Lung (tissue), 12 donors: ENCODE measurements around the gene PARVG. TPM values are rescaled to one million over a fixed set of nuclear protein-coding genes. Genes with fewer than 3 reads are reported as not detected.

Source experiments
- ATAC-seq: fragments of 200-7000 bp; cut with Tn5 transposase; one replicate; pipeline ENCODE4 v1.9.1; 2020; ENCODE audit warnings: moderate number of reproducible peaks; ENCODE audit not compliant: insufficient read depth, low FRiP score
- DNase-seq, 3 donors: peaks; one replicate each; pipeline ENCODE4 v3.0.0-alpha.2; 2013 to 2017
- H3K27ac ChIP-seq, 2 donors: one replicate each; pipeline ENCODE4 v1.5.1; 2013; ENCODE audit warnings: mild to moderate bottlenecking in 2 of 2, moderate library complexity in 2 of 2, control low read depth in 1 of 2, inconsistent platforms in 1 of 2, low read depth in 1 of 2, low read length in 1 of 2
- H3K27me3 ChIP-seq, 3 donors: one replicate each; pipeline ENCODE4 v1.5.1; 2013; ENCODE audit warnings: low read length in 2 of 3; ENCODE audit not compliant: control insufficient read depth in 3 of 3, insufficient read depth in 3 of 3
- H3K36me3 ChIP-seq, 4 donors: one replicate each; pipeline ENCODE4 v1.5.1; 2013; ENCODE audit warnings: low read length in 4 of 4, mild to moderate bottlenecking in 1 of 4, moderate library complexity in 1 of 4; ENCODE audit not compliant: control insufficient read depth in 4 of 4, insufficient read depth in 4 of 4
- H3K4me1 ChIP-seq, 5 donors: one replicate each; pipeline ENCODE4 v1.5.1; 2013; ENCODE audit warnings: low read length in 5 of 5, mild to moderate bottlenecking in 2 of 5, moderate library complexity in 1 of 5; ENCODE audit not compliant: control insufficient read depth in 5 of 5, insufficient read depth in 5 of 5
- H3K4me3 ChIP-seq: one replicate; pipeline ENCODE4 v1.5.1; 2013; ENCODE audit warnings: mild to moderate bottlenecking, control low read depth, moderate library complexity
- H3K9ac ChIP-seq, 2 donors: one replicate each; pipeline ENCODE4 v1.5.1; 2013; ENCODE audit warnings: low read length in 2 of 2, control low read depth in 1 of 2; ENCODE audit not compliant: insufficient read depth in 1 of 2
- H3K9me3 ChIP-seq, 4 donors: one replicate each; pipeline ENCODE4 v1.5.1; 2013; ENCODE audit warnings: low read length in 3 of 4, mild to moderate bottlenecking in 1 of 4, moderate library complexity in 1 of 4; ENCODE audit not compliant: control insufficient read depth in 4 of 4, insufficient read depth in 3 of 4
- WGBS, 2 donors: extraction: QIAGEN DNeasy Blood & Tissue Kit; methylation state at CpG; one replicate each; pipeline ENCODE4 v1.1.7; 2013; 5-methylcytosine and 5-hydroxymethylcytosine counted together
- polyA plus RNA-seq, 2 donors: library from polyadenylated mRNA; stranded (reverse); fragments of 200-250 nt; gene quantifications; one replicate each; pipeline ENCODE4 v1.2.1, GENCODE V29; 2013
- total RNA-seq, 2 donors: library from RNA; depleted of rRNA in 1 of 2; stranded (reverse); fragments of >200 nt in 1 of 2; gene quantifications; one replicate each; pipeline ENCODE4 v1.2.1, GENCODE V29; 2014 to 2021
- TF ChIP-seq, protein P1 (sequence below): IDR thresholded peaks from 2 replicates; pipeline ENCODE4 v1.5.1; 2012; ENCODE audit warnings: mild to moderate bottlenecking; ENCODE audit errors: control extremely low read depth, extremely low read depth
- donor health status: control.
- donor health status: control.
- donor health status: Bipolar disorder and iron deficiency.
- donor health status: healthy.
- donor health status: DM: yes; HTN: yes; CAD: no.

Gene PARVG
- total and polyA plus RNA-seq, 4 donors, result 20.4 to 67.4 (median 48.7) TPM

- H3K27me3 ChIP-seq, result no peaks in the 10 kb centered on the region
- H3K4me3 ChIP-seq, result no peak overlapping the region
- TF ChIP-seq, protein P1, sequence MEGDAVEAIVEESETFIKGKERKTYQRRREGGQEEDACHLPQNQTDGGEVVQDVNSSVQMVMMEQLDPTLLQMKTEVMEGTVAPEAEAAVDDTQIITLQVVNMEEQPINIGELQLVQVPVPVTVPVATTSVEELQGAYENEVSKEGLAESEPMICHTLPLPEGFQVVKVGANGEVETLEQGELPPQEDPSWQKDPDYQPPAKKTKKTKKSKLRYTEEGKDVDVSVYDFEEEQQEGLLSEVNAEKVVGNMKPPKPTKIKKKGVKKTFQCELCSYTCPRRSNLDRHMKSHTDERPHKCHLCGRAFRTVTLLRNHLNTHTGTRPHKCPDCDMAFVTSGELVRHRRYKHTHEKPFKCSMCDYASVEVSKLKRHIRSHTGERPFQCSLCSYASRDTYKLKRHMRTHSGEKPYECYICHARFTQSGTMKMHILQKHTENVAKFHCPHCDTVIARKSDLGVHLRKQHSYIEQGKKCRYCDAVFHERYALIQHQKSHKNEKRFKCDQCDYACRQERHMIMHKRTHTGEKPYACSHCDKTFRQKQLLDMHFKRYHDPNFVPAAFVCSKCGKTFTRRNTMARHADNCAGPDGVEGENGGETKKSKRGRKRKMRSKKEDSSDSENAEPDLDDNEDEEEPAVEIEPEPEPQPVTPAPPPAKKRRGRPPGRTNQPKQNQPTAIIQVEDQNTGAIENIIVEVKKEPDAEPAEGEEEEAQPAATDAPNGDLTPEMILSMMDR, result no peak
- no peaks in the 10 kb centered on the region for H3K36me3 ChIP-seq
- ATAC-seq (no peak), DNase-seq (no peak)
- peaks cover 0 to 11% (median 2%) of the 10 kb centered on the region in 4 donors for H3K9me3 ChIP-seq
- H3K27ac ChIP-seq, result no peak overlapping the region
- 83 to 91% methylated on average over 4 of the region's 4 CpGs for WGBS, 2 donors
- no peak overlapping the region for H3K9ac ChIP-seq
- peaks cover 0 to 16% (median 0%) of the 10 kb centered on the region in 5 donors for H3K4me1 ChIP-seq
Measured at GRCh38 chr22:44215287-44215686, 34.6 kb downstream of the PARVG start.

GRCh38 chr22:44217346-44217745 lies 36.6 kb downstream of the PARVG start:
- Histone ChIP-seq H3K4me1 (peaks cover 0 to 4% (median 0%) of the 10 kb centered on the region in 5 donors), H3K36me3 (no peaks in the 10 kb centered on the region), H3K9me3 (peaks cover 0 to 23% (median 2%) of the 10 kb centered on the region in 4 donors), H3K27me3 (peaks cover 0 to 2% (median 0%) of the 10 kb centered on the region in 3 donors), H3K27ac (no peak overlapping the region), H3K4me3 (no peak overlapping the region), H3K9ac (no peak overlapping the region)
- TF ChIP-seq, protein P1, result no peak
- DNase-seq (no peak), ATAC-seq (no peak)
- 75 to 94% methylated on average over 7 of the region's 7 CpGs for WGBS, 2 donors

- ATAC-seq, result no peak
Measured at GRCh38 chr22:44218071-44218470, 37.3 kb downstream of the PARVG start.

More at GRCh38 chr22:44218071-44218470, 37.3 kb downstream of the PARVG start:
- Histone ChIP-seq H3K36me3 (no peaks in the 10 kb centered on the region), H3K4me3 (no peak overlapping the region), H3K9ac (no peak overlapping the region), H3K4me1 (no peaks in the 10 kb centered on the region), H3K27ac (no peak overlapping the region), H3K9me3 (peaks cover 0 to 23% (median 2%) of the 10 kb centered on the region in 4 donors), H3K27me3 (peaks cover 0 to 2% (median 0%) of the 10 kb centered on the region in 3 donors)
- TF ChIP-seq, protein P1, result no peak
- DNase-seq, result no peak
- WGBS, 2 donors, result 82 to 93% methylated on average over 6 of the region's 6 CpGs
